Measurements from ENCODE around the gene FABP7. TPM values are rescaled to one million over a fixed set of nuclear protein-coding genes. Genes with fewer than 3 reads are reported as not detected.

Gene FABP7
- 426 TPM for total RNA-seq

GRCh38 chr6:122779667-122780066, at the start of gene FABP7:
Gene FABP7 (plus strand): TSS chr6:122779716. CDS start chr6:122779795, 79 bp downstream.

DNA sequence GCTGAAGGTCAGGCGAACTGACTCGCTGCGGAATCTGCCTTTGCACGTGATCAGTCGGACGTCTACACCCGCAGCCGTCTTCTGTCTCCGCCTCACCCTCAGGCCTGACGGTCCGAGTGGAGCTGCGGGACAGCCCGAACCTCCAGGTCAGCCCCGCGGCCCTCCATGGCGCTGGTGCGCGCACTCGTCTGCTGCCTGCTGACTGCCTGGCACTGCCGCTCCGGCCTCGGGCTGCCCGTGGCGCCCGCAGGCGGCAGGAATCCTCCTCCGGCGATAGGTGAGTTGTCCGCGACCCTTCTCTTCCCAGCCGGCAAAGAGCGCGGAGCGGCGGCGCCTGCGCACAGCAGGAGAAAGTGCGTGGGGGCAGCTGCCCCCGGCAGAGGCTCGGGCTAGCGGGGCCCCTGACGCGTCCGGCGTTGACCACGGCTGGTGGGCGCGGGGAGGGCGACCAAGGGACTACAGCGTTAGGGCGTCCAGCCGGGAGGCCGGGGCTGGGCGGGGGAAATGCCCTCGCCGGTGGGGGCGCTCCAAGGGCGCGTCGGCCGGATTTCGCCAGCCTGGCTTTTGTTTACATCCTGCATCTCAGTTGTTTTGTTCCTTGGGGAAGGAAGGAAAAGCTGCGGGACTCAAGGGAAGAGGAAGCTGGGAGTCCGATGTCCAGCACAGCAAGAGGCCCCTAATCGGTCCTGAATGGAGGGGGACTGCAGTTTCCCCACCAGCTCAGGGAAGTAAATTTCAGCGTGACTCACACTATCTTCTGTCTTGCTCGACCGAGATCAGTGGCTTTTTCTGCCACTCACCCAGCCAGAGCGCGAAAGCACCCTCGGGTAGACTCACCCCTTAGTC, 9.9 kb downstream of the FABP7 start, which contains the start of gene SMPDL3A:
SMPDL3A (plus strand) TSS at position 77 of the 846 bp plus-strand sequence; CDS start at position 166, 89 bp downstream.

Small RNA genes lying within 50 kb of the gene (small RNA-seq; reads per million reads assigned to genes)
- gene RN7SL564P: not detected

Other genes with a start within 250 kb of the FABP7 start
- gene PKIB, start 169.3 kb upstream of the FABP7 start, total RNA-seq: 32.5 TPM
- 11.8 TPM for gene SMPDL3A, start 9.5 kb downstream of the FABP7 start, total RNA-seq
- 43.6 TPM for gene CLVS2, start 216.5 kb downstream of the FABP7 start, total RNA-seq

Data from diencephalon (tissue), 1 donor.